Head of caudate nucleus (tissue), 42 donors: ENCODE results near the gene GLG1.
A peak's percentile ranks its signal among the peaks of the same experiment; 100 is the strongest.

Experiments
- DNase-seq, 42 donors: peaks; one replicate each; pipeline versions ENCODE4 v3.0.0 to v3.0.0-alpha.2; 2020 to 2021; ENCODE audit warnings: mixed read lengths in 7 of 42
- intact Hi-C: fragments of 100-400 bp; cut with DNase I; formaldehyde crosslinking; loops from one replicate; pipeline ENCODE4 v1.15.0; 2022

The GLG1 gene

DNA sequence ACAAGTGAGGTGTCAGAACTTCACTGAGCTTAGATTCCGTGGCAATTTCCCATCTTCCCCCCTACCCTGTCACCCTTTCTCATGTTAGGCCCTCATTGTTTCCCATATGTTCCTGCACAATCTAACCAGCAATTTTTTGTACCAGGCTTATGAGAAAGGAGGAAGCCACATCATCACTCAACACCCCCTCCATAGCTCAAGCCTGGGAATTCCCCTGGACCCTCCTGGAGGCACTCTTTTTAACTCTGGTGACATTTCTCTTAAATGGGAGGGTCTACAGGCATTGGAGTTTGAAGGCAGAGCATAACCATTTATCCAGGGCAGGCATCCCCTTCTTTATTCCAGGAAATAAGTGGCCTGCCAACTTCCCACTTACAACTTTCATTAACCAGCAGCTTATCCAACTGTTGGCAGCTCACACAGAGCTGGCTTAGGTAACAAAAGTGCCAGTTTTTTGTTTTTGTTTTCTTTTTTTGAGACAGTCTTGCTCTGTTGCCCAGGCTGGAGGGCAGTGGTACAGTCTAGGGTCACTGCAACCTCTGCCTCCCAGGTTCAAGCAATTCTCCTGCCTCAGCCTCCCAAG, 10.4 kb upstream of the GLG1 start:
- peak in 2 of 42 donors; percentile 26 to 37 for DNase-seq
- intact Hi-C loops = loop anchor here (10.0 kb wide), 1 partner anchor 152 kb away; no protein-coding TSS in a partner anchor

DNA sequence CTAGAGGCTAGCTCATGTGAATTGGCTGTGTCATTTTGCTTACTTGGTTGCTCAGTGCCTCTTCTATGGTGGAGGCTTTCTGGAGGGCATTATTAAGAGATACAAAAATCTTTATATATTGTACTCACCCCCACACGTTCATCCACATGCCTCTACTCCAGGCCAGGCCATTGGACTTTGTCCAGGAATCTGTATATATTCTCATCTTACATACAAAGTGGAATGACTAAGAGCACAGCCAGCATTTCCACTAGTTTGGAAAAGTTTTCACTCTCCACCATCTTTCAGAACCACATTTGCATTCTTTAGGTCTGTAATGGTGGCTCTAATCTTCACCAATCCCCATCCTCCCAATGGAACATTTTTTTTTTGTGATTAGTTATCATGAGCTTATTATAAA, 4.8 kb upstream of the GLG1 start:
- intact Hi-C loops = loop anchor here (10.0 kb wide), 1 partner anchor 147 kb away; no protein-coding TSS in a partner anchor
- no peak for DNase-seq

- intact Hi-C loops = no loop called here
- peak in 1 of 42 donors; percentile 13 for DNase-seq
Observed at GRCh38 chr16:74608944-74609343, 2.0 kb upstream of the GLG1 start.

GRCh38 chr16:74608381-74608780, 1.5 kb upstream of the GLG1 start:
- peak in 1 of 42 donors; percentile 16 for DNase-seq
- intact Hi-C loops = no loop called here

DNA sequence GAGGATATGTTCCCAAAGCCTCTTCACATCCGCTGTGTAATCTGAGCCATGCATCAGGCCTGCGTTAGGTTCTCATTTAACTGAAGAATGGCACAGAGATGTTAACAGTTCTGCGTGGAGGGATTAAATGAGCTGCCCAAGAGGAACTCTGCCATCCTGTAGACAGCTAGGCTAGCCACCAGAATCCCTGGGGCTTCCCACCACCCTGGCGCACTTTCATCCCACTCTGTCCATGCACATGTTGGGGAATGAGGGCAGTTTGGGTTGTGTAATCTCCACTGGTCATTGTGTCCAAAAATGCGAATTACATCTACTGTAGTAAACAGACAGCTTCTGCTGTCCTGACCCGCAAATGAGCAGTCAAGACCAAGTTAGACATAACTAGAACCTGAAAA, 1.0 kb upstream of the GLG1 start:
- DNase-seq = peak in 1 of 42 donors; percentile 30
- intact Hi-C loops = no loop called here

- no peak for DNase-seq
- intact Hi-C loops = no loop called here
Observed at GRCh38 chr16:74607310-74607961, 522 bp upstream of the GLG1 start.

DNA sequence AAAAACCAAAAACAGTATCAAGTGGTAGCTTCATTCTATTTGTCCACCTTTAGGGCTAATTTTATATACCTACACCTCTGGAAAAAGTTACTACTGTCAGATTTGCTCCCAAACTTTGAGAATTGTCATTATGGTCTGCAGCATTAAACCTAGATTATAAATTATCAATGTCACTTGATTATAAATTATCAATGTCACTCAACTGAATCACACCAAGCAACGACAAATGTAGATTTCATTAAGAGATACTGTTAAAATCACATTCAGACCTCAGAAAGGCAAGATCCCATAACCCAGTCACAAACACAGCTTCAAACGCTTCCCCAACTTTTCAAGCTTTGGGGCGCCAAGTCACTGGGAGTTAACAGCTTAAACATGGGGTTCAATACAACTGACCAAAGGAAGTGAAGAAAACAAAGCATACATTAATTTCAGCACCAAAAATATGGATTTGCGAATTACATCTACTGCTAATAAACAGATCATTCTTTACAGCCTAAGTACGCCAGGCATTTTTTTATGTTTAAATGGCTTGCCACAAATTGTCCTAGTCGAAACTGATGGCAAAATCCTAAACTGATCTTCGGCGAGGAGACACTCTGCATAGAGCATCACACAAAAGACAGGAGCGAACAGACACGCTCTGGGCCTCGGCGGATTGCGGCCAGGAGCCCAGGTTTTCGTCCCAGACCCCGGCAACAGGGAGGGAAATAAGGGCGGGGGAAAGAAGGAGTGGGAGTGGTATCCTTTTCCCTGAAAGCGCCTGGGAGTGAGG, 981 bp downstream of the GLG1 start:
- intact Hi-C loops = no loop called here
- DNase-seq = peak in 11 of 42 donors; percentile 9 to 62 (median 29)

DNA sequence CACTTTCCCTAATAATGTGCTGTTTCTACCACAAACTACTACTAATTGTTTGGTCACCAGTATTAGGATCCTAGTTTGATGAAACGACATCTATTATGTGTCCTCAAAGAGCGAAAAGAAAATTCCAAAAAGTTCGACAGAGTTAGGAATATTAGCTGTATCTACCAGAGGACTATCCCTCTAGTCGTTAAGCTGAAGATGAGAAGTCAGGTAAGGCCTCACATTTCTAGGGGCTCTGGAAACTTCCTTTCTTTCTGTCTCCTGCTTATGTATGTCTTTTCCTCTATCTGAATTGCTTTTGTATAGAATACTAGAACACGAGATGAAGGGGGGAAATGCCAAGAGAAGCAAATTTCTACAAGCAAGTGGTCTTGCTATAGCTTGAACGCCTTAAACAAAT, 1.6 kb downstream of the GLG1 start:
- intact Hi-C loops = no loop called here
- no peak for DNase-seq

GRCh38 chr16:74603848-74604247, 3.1 kb downstream of the GLG1 start:
- intact Hi-C loops = no loop called here
- DNase-seq = peak in 1 of 42 donors; percentile 25

DNA sequence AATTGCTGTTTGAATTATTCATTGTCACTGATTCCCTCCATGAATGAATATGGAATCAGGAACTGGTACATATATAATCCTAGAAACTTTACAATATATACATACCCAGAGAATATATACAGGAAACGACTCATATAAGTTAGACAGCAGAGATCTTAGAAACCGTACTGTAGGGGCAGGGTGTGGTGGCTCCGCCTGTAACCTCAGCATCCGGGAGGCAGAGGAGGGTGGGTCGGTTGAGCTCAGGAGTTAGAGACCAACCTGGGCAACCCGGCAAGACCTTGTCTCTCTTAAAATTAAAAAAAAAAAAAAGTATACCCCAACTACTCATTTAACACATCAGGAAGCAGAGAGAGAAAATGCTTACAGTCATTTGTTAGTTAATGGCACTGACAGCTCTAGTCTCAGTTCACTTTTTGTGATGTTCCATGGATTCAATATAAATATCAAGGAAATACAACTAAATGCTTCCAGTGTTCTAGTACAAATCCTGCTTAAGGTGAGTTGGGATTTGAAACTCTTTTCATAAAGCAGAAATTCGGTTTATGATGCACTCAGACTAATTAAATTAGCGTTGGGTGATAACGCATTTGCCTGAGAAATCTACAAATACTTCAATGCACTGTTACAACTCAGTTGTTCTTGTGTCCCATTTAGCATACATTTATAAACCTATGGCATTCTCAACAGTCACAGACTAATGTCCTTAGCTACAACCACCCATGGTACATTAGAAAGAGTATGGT, 5.6 kb downstream of the GLG1 start:
- peak in 2 of 42 donors; percentile 5 to 29 for DNase-seq
- intact Hi-C loops = no loop called here

DNA sequence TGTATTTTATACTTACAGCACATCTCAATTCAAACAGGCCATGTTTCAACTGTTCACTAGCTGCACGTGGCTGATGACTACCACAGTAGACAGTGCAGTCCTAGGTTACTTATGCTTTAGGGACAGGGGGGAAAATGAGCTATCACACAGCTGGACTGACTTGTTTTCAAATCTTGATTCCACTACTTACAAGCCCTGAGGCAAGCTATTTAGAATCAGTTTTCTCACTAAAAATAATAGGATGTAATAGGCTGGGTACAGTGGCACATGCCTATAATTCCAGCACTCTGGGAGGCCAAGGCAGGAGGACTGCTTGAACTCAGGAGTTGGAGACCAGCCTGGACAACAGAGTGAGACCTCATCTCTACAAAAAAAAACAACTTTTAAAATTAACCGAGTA, 10.3 kb downstream of the GLG1 start:
- DNase-seq = peak in 1 of 42 donors; percentile 4
- intact Hi-C loops = no loop called here

DNA sequence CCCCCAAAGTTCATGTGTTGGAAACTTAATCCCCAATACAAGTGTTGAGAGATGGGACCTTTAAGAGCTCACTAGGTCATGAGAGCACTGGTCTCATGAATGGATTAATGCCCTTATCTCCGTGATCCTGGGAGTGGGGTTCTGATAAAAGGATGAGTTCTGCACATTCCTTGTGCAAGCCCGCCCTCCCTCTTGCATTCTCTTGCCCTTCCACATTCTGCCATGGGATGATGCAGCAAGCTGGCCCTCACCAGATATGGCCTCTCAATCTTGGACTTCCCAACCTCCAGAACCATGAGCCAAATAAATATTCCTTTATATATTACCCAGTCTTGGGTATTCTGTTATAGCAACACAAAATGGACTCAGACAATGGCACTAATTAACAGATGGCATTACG, 14.1 kb downstream of the GLG1 start:
- intact Hi-C loops = no loop called here
- DNase-seq = no peak

GRCh38 chr16:74591876-74592650, 14.9 kb downstream of the GLG1 start:
- intact Hi-C loops = no loop called here
- DNase-seq = peak in 2 of 42 donors; percentile 19 to 24

- intact Hi-C loops = no loop called here
- no peak for DNase-seq
Observed at GRCh38 chr16:74586948-74587347, 20.0 kb downstream of the GLG1 start.

DNA sequence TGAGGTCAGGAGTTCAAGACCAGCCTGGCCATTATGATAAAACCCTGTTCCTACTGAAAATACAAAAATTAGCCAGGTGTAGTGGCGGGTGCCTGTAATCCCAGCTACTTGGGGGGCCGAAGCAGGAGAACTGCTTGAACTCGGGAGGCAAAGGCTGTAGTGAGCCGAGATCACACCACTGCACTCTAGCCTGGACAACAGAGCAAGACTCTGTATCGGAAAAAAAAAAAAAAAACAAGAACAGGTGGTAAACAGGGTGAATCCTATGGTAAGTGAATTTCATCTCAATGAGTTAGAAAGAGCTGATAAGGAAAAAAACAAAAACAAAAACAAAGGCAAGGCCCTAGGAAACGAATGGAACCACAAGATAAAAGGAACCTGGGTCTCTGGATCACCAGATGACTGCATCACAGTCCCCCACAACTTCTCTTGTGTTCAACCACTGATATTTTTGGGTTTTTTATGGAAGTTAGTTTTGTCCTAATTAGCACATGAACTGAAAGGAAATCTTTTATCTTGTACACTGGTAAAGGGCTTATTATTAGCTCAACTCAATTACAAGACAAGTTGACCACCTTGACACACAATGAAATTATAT, 21.0 kb downstream of the GLG1 start:
- intact Hi-C loops = no loop called here
- peak in 1 of 42 donors; percentile 8 for DNase-seq

DNA sequence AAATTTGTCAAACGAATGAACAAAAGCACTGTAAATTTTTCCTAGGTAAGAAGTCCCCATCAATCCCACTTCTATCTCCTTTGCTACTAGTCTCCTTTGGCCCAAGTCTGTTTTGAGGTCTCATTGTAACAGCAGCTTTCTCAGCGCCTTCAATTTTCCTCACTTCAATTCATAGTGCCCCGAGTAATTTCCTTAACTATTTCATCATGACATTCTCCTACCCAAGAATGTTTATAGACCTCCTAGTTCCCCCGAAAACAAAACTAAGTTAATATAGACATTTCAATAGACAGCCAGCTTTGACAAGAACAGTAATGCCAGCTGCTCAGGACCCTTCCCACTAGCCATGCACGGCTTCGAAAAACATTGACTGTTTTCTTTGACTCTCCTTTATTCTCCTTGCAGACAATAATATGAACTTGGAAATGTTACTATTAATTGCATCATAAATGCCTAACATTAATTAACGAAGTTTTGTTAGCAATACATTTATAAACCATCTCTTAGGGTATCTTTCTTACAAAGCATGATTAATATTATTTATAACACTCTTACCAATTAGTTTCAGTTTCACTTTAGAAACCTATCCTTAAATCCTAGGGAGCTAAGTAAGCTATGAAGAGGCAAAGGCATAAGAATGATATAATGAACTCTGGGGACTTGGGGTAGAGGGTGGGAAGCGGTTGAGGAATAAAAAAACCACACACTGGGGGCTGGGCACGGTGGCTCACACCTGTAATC, 22.8 kb downstream of the GLG1 start:
- intact Hi-C loops = no loop called here
- DNase-seq = no peak

- intact Hi-C loops = no loop called here
- DNase-seq = no peak
Observed at GRCh38 chr16:74582970-74583369, 23.9 kb downstream of the GLG1 start.

DNA sequence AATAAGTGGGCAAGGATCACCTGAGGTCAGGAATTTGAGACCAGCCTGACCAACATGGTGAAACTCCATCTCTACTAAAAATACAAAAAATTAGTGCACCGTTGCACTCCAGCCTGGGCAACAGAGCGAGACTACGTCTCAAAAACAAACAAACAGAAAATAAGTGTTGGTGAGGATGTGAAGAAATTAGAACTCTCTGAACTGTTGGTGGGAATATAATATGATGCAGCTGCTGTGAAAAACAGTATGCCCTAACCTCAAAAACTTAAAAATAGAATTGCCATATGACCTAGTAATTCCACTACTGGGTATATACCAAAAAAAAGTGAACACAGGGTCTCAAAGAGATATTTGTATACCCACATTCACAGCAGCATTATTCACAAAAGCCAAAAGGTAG, 26.1 kb downstream of the GLG1 start:
- no peak for DNase-seq
- intact Hi-C loops = no loop called here
